Left colon (tissue), 2 donors: ENCODE measurements around the gene DCAKD. TPM values are rescaled to one million over a fixed set of nuclear protein-coding genes. Genes with fewer than 3 reads are reported as not detected.

ENCODE experiments used
- ATAC-seq: fragments of 200-7000 bp; cut with Tn5 transposase; one replicate; pipeline ENCODE4 v1.9.1; 2020; ENCODE audit warnings: mild to moderate bottlenecking, moderate library complexity
- DNase-seq, 2 donors: peaks; one replicate each; pipeline ENCODE4 v3.0.0-alpha.2; 2020
- intact Hi-C, 2 donors: fragments of 100-400 bp; cut with DNase I in 1 of 2; cut with micrococcal nuclease in 1 of 2; formaldehyde crosslinking; loops; one replicate each; pipeline versions ENCODE4 v1.11.2 to v1.14.0; 2022; cut with DNase I, micrococcal nuclease
- total RNA-seq, 2 donors: library from RNA; stranded (reverse); fragmentation: NEBNext Ultra II Directional; extraction: Animal tissue kit (Norgen Biotek cat#: 25700); gene quantifications; one replicate each; pipeline ENCODE4 v1.2.1, GENCODE V29; 2021
- donor health status: DM: no; HTN: no; CAD: no.
- donor health status: DM: yes; HTN: yes; CAD: no.

DCAKD gene
- total RNA-seq, 2 donors from 2014 or later: 25.7 to 28.1 TPM

DNA sequence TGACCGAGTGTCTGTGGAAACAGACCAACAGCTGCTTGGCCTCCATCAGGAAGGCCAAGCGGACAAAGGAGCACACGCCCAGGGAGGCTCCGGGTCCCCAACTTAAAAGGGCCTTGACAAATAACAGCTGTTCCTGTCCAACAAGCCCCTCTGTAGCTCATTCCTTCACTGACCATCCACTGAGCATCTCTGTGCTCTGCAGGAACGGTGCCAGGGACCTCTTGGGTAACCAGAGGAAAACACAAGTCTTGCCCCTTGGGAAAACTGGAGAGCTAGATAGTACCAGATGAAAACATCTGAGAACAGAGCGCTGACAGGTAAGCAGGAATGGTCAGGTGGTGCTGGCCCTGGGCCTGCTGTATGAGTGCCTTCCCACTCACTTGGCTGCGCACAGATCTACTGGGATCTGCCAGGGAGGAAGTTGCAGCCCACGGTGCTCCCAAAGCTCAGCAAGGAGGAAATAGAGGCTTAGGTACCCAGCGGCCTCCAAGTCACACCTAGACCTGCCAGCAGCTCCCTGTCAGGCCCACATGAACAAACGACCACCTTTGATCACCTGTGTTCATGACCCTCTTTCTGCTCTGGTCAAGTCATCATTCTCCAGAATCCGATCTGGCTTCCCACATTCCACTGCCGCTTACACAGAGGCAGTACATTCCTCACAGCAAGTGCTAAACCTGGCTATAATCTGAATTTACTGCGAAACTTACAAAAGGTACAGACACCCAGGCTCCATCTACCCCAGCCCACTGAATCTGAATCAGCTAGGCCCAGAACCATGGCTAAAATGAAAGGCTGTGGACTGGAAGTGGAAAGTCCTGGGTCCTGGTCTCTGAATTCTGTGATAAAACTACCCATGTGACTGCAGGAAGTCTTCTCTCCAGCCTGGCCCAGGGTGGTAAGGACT, 12.5 kb downstream of the DCAKD start:
- no peak for DNase-seq
- ATAC-seq: peak; percentile 27
- intact Hi-C loops: no loop called here

GRCh38 chr17:45036691-45037090, 14.7 kb downstream of the DCAKD start:
- intact Hi-C loops: no loop called here
- DNase-seq (no peak), ATAC-seq (peak; percentile 86)

DNA sequence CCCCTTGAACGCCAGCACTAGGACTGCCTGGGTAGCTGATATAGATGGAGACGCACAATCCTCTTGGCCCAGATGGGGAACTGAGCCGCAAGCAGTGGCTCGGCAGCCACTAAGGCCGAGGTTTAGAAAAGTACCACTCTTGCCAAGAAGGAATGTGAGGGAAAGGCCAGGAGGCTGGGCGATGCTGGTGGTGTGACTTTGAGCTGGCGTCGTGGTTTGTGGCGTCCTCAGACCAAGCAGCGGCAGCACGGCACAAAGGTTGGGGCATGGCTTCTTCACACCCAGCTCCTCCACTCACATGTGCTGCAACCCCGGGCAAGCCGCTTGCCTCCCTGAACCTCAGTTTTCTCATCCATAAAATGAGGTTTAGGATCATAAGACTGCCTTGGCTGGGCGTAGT, 15.6 kb downstream of the DCAKD start:
- intact Hi-C loops: no loop called here
- ATAC-seq (no peak), DNase-seq (no peak)

- intact Hi-C loops: no loop called here
- no peak for DNase-seq
- ATAC-seq: no peak
Measured at GRCh38 chr17:45034599-45034998, 16.8 kb downstream of the DCAKD start.

- ATAC-seq (no peak), DNase-seq (no peak)
- intact Hi-C loops: no loop called here
Measured at GRCh38 chr17:45032174-45032541, 19.3 kb downstream of the DCAKD start.

DNA sequence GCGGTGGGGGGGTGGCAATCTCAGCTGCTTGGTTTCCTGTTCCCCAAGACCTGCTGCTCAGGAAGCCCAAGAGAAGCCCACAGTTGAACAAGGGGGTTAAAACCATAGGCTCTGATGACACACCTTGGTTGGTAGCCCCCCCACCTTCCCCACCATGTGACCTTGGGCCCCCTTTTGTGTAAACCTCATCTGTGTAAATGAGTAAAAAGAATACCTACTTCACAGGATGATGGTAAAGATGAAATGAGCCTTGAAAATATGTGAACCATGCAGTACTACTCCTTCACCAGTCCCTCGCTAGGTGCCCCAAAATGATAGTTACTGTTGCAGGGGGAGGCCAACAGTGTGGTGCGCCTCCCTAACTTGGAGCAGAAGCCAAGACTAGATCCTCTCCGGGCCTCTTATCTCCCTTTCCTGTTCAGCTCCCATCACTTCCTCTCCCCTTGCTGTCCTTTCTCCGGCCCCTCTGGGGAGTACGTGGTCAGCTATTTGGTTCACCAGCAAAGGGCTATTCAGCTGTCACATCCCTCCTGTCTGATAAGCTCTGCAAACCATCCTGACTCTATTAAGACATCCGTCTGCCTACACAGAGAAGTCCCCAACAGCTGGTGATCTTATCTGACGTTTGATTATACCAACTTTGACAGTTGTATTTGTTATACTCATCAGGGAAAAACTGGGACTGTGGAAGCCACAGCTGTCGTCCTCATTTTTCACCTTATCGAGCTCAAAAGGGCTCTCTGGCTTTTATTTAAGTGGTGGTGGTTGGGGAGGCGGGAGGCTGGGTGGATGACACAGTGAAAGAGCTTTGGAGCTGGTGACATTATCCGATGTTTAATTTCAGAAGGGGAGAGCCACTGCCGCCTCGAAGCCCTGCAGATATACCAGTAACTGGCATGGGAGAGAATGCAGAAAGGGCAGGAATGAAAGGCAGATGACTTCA, 19.9 kb downstream of the DCAKD start:
- no peak for ATAC-seq
- DNase-seq: no peak
- intact Hi-C loops: no loop called here

DNA sequence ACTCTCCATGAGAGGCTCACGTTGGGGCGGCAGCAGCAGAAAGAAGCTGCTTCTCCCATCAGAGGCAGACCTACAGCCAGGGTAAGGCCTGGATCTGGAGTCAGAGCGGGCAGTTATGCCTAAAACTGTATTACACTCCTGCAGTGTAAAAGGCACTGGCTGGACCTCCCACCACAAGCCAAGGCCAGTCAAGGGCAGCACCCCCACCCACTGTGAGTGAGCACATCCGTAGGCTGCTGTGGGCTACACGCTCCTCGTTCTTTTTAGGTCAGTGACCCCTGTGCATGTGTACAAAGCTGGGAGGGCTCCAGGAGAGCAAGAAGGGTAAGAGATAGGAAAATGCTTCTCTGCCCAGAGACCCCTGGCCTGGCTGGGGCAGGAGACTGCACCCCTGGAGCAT, 20.7 kb downstream of the DCAKD start:
- DNase-seq (no peak), ATAC-seq (no peak)
- intact Hi-C loops: no loop called here

DNA sequence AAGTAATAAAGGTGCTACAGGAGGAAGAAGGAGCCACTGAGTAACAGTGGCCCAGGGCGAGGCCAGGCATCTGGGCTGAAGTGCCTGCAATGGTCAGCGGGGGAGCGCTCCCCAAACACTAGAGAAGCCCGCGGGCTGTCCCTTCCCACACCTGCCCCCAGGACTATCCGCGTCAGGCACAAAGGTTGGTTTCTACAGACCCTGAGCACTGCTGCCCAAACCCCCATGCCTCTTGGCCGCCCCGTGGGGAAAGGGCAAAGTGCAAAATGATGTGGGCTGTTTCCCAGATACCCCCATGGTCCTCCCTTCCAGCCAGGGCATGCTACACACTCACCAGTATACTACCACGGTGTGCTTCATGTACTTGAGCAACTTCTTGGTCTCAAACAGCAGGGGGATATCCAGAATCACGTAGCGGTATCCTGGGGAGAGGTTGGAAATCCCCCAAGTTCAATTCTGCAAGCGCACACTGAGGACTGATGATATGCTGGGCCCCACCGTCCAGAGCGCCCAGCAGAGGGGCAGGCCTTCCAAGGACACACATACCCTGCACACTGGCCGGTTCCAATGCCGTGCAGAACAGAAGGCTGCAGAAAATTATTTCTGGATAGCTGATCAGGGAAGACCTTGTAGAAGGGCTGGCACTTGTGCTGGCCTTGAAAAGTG, 21.5 kb downstream of the DCAKD start:
- no peak for DNase-seq
- intact Hi-C loops: loop anchor here in 1 of 2 donors (10.0 kb wide), 1 partner anchor 75 kb away; no protein-coding TSS in a partner anchor
- no peak for ATAC-seq

GRCh38 chr17:45029096-45029495, 22.3 kb downstream of the DCAKD start:
- no peak for ATAC-seq
- no peak for DNase-seq
- intact Hi-C loops: loop anchor here in 1 of 2 donors (10.0 kb wide), 1 partner anchor 76 kb away; no protein-coding TSS in a partner anchor

DNA sequence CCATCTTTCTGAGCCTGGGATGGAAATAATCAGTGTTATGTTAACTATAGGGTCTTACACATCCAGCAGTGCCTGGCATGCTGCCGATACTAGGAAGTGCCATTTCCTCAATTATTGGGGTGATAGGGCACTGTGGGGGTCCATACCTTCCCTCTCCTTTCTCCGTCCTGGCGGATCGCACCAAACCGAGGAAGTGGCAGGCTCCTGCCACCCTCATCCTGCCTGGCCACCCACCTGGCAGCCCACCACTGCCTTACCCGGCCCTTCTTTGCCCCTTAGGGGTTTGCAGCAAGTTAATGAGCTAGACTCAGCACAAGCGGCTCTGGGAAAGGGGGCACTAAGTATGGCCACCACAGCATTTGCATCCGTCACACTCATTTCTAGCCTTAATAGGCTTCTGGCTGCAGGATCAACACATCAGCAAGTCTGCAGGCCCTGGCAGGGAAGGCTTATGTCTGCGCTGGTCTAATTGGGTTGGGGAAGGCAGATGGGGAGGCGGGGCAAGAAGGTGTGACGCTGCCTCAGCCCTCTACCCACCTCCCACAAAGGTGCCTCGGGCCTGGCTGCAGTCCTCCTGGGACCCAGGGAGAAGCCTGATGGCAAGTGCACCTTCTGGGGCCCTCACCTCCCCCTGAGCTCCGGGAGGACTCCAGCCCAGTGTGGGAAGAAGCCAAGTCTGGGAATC, 28.6 kb downstream of the DCAKD start:
- intact Hi-C loops: loop anchor here in 1 of 2 donors (2.0 to 10.0 kb wide), 2 partner anchors 82 to 102 kb away; no protein-coding TSS in a partner anchor
- ATAC-seq (no peak), DNase-seq (no peak)

DNA sequence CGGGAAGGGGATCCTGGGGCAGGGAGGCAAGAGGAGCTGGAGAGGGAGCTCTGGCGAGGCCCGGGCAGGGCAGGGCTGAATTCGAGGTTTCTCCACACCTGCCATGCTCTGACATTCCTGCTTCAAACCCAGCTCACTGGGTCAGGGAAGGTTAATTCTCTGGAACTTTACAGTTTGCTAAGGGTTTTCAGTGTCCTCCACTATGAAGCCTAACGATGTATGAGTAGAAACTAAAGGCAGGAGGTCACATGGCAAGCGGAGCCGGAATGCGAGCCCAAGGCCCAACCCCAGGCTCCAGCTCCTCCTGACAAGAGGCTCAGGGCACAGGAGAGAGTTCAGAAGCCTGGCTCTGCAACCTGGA, 29.2 kb downstream of the DCAKD start:
- DNase-seq: no peak
- ATAC-seq: peak; percentile 28

GRCh38 chr17:45021607-45022287, 29.7 kb downstream of the DCAKD start:
- peak; percentile 78 for ATAC-seq
- DNase-seq: peak; percentile 56 to 74
- intact Hi-C loops: loop anchor here in 1 of 2 donors (2.0 to 10.0 kb wide), 2 partner anchors 83 to 101 kb away; no protein-coding TSS in a partner anchor

More for the DNA sequence above, 29.2 kb downstream of the DCAKD start:
- intact Hi-C loops: loop anchor here in 1 of 2 donors (2.0 to 10.0 kb wide), 2 partner anchors 83 to 101 kb away; no protein-coding TSS in a partner anchor

GRCh38 chr17:45020354-45021138, 30.9 kb downstream of the DCAKD start:
- DNase-seq (peak in 1 of 2 donors; percentile 41), ATAC-seq (peak; percentile 15)
- intact Hi-C loops: loop anchor here in 1 of 2 donors (10.0 kb wide), 1 partner anchor 84 kb away; no protein-coding TSS in a partner anchor

- peak in 1 of 2 donors; percentile 64 for DNase-seq
- ATAC-seq: peak; percentile 71
- intact Hi-C loops: loop anchor here in 1 of 2 donors (10.0 kb wide), 1 partner anchor 94 kb away; no protein-coding TSS in a partner anchor
Measured at GRCh38 chr17:45018848-45019711, 32.4 kb downstream of the DCAKD start.

GRCh38 chr17:45018514-45018847, 33.0 kb downstream of the DCAKD start:
- DNase-seq (no peak), ATAC-seq (no peak)
- intact Hi-C loops: loop anchor here in 1 of 2 donors (10.0 kb wide), 1 partner anchor 94 kb away; no protein-coding TSS in a partner anchor

- intact Hi-C loops: loop anchor here in 1 of 2 donors (10.0 kb wide), 1 partner anchor 92 kb away; no protein-coding TSS in a partner anchor
- ATAC-seq (peak; percentile 32), DNase-seq (no peak)
Measured at GRCh38 chr17:45016823-45017222, 34.6 kb downstream of the DCAKD start.
